Neural progenitor cell (in vitro differentiated cells): ENCODE results near the gene RXRA.

Experiments used
- EZH2 ChIP-seq: fragments of 200-600 bp; sonication (generic); IDR thresholded peaks from 2 replicates; pipeline ENCODE4 v1.6.1; 2017; ENCODE audit warnings: antibody characterized with exemption, mild to moderate bottlenecking, moderate library complexity
- TF ChIP-seq, protein P1 (sequence below): fragments of 200-600 bp; sonication (generic); IDR thresholded peaks from 2 replicates; pipeline ENCODE4 v1.5.1; 2017; ENCODE audit warnings: antibody characterized with exemption, mild to moderate bottlenecking

DNA sequence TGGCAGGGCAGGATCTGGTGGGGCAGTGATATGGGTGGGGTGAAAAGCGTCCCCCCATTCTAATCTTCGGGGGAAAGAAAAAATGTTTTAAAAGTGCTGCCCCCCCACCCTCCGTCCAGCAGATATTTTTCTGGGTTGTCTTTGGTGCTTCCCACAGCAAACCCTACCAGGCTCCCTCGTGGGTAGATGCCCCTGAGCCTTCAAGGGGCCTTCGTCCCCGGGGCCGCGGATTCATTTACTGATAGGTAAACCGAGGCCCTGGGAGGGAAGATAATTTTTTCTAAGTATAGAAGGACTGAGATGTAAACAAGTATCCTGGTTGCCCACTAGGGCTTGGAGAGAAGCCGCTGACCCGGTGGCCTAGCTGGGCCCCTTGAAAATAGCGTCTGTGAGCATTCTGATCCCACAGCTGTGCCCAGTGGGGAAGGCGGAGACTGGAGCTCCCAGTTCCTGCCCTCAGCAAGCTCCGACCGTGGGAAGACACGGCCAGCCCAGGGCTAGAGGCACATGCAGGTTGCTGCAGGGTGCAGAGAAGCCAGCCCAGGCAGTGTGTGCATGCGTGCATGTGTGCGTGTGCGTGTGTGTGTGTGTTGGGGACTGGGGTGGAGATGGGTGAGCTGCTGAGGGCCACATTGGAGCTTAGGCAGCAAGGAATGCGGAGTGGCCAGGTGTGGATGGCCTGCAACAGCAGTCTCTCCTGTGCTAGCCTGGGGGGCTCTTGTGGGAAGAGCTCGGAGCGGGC is 6.0 kb upstream of the RXRA start:
- no peak for TF ChIP-seq EZH2
- TF ChIP-seq, protein P1, sequence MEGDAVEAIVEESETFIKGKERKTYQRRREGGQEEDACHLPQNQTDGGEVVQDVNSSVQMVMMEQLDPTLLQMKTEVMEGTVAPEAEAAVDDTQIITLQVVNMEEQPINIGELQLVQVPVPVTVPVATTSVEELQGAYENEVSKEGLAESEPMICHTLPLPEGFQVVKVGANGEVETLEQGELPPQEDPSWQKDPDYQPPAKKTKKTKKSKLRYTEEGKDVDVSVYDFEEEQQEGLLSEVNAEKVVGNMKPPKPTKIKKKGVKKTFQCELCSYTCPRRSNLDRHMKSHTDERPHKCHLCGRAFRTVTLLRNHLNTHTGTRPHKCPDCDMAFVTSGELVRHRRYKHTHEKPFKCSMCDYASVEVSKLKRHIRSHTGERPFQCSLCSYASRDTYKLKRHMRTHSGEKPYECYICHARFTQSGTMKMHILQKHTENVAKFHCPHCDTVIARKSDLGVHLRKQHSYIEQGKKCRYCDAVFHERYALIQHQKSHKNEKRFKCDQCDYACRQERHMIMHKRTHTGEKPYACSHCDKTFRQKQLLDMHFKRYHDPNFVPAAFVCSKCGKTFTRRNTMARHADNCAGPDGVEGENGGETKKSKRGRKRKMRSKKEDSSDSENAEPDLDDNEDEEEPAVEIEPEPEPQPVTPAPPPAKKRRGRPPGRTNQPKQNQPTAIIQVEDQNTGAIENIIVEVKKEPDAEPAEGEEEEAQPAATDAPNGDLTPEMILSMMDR, result no peak
